Suprapubic skin (tissue), 4 donors: ENCODE data around the gene CHD9. TPM values are rescaled to one million over a fixed set of nuclear protein-coding genes. Genes with fewer than 3 reads are reported as not detected.

Experiments used
- DNase-seq, 2 donors: peaks; one replicate each; pipeline ENCODE4 v3.0.0-alpha.2; 2019; ENCODE audit warnings: low spot score in 2 of 2
- H3K27ac ChIP-seq: fragments of 200-600 bp; sonication (generic); one replicate; pipeline ENCODE4 v1.5.1; 2019
- H3K27me3 ChIP-seq: fragments of 200-600 bp; sonication (generic); one replicate; pipeline ENCODE4 v1.5.1; 2019
- H3K36me3 ChIP-seq: fragments of 200-600 bp; sonication (generic); one replicate; pipeline ENCODE4 v1.5.1; 2019
- H3K4me1 ChIP-seq: fragments of 200-600 bp; sonication (generic); one replicate; pipeline ENCODE4 v1.5.1; 2019
- H3K4me3 ChIP-seq: fragments of 200-600 bp; sonication (generic); one replicate; pipeline ENCODE4 v1.5.1; 2019; ENCODE audit warnings: mild to moderate bottlenecking
- H3K9me3 ChIP-seq: fragments of 200-600 bp; sonication (generic); one replicate; pipeline ENCODE4 v1.5.1; 2019
- CTCF ChIP-seq, 2 donors: fragments of 200-600 bp in 1 of 2; fragments of 450-650 bp in 1 of 2; sonication (generic) in 1 of 2; IDR thresholded peaks; one replicate each; pipeline ENCODE4 v1.5.1; 2016 to 2019; ENCODE audit warnings: antibody characterized with exemption in 2 of 2, mild to moderate bottlenecking in 1 of 2, moderate library complexity in 1 of 2
- EP300 ChIP-seq: sonication (generic); formaldehyde crosslinking; IDR thresholded peaks from one replicate; pipeline ENCODE4 v1.6.1; 2017; ENCODE audit warnings: antibody characterized with exemption
- POLR2A ChIP-seq, 2 donors: fragments of 450-650 bp; IDR thresholded peaks; one replicate each; pipeline ENCODE4 v1.6.1; 2017; ENCODE audit warnings: antibody characterized with exemption in 2 of 2, mild to moderate bottlenecking in 2 of 2, moderate library complexity in 2 of 2
- POLR2AphosphoS5 ChIP-seq, 3 donors: sonication (generic); formaldehyde crosslinking; IDR thresholded peaks; one replicate each; pipeline ENCODE4 v1.6.1; 2017; ENCODE audit warnings: antibody characterized with exemption in 3 of 3
- WGBS: methylation state at CpG from one replicate; pipeline ENCODE4 v1.1.5; 2018; 5-methylcytosine and 5-hydroxymethylcytosine counted together
- total RNA-seq, 4 donors: library from RNA; depleted of rRNA; stranded (reverse); fragments of >200 nt; gene quantifications; one replicate each; pipeline ENCODE4 v1.1.0, GENCODE V29; 2016

The CHD9 gene
- total RNA-seq, 4 donors from 2014 or later = 56.6 to 129 (median 70.4) TPM

GRCh38 chr16:53142823-53143568, 88.2 kb downstream of the CHD9 start:
- Histone ChIP-seq H3K27ac (no peak overlapping the region), H3K4me3 (no peak overlapping the region), H3K9me3 (no peaks in the 10 kb centered on the region), H3K4me1 (no peaks in the 10 kb centered on the region), H3K36me3 (no peaks in the 10 kb centered on the region), H3K27me3 (no peaks in the 10 kb centered on the region)
- WGBS = 98% methylated on average over 6 of the region's 6 CpGs
- no peak for DNase-seq
- TF ChIP-seq EP300 = no peak
- TF ChIP-seq POLR2A (IDR thresholded peaks at IDR 0.05) = no peak
- no peak for TF ChIP-seq CTCF (IDR thresholded peaks at IDR 0.05)
- TF ChIP-seq POLR2AphosphoS5 (IDR thresholded peaks at IDR 0.05) = no peak

GRCh38 chr16:53147500-53148065, 92.8 kb downstream of the CHD9 start:
- peaks cover 6% of the 10 kb centered on the region for H3K36me3 ChIP-seq
- peaks cover 8% of the 10 kb centered on the region for H3K4me1 ChIP-seq
- peaks cover 15% of the 10 kb centered on the region for H3K9me3 ChIP-seq
- WGBS = 94% methylated on average over 3 of the region's 3 CpGs
- TF ChIP-seq EP300 = no peak
- TF ChIP-seq CTCF (IDR thresholded peaks at IDR 0.05) = no peak
- no peak for TF ChIP-seq POLR2A (IDR thresholded peaks at IDR 0.05)
- TF ChIP-seq POLR2AphosphoS5 (IDR thresholded peaks at IDR 0.05) = no peak
- no peaks in the 10 kb centered on the region for H3K27me3 ChIP-seq
- no peak overlapping the region for H3K27ac ChIP-seq
- DNase-seq = no peak
- H3K4me3 ChIP-seq = no peak overlapping the region

- WGBS = 99% methylated on average over 3 of the region's 3 CpGs
These were observed 96.0 kb downstream of the CHD9 start for GRCh38 chr16:53150769-53151168.

GRCh38 chr16:53152329-53152728, 97.5 kb downstream of the CHD9 start:
- peaks cover 25% of the 10 kb centered on the region for H3K4me1 ChIP-seq
- no peak overlapping the region for H3K27ac ChIP-seq
- TF ChIP-seq POLR2AphosphoS5 (IDR thresholded peaks at IDR 0.05) (no peak), POLR2A (IDR thresholded peaks at IDR 0.05) (no peak), EP300 (no peak), CTCF (IDR thresholded peaks at IDR 0.05) (no peak)
- peaks cover 21% of the 10 kb centered on the region for H3K36me3 ChIP-seq
- DNase-seq = no peak
- no peak overlapping the region for H3K4me3 ChIP-seq
- peaks cover 15% of the 10 kb centered on the region for H3K9me3 ChIP-seq
- no peaks in the 10 kb centered on the region for H3K27me3 ChIP-seq

More at GRCh38 chr16:53150769-53151168, 96.0 kb downstream of the CHD9 start:
- TF ChIP-seq POLR2AphosphoS5 (IDR thresholded peaks at IDR 0.05) (no peak), EP300 (no peak), POLR2A (IDR thresholded peaks at IDR 0.05) (no peak), CTCF (IDR thresholded peaks at IDR 0.05) (no peak)
- Histone ChIP-seq H3K27ac (no peak overlapping the region), H3K27me3 (no peaks in the 10 kb centered on the region), H3K4me3 (no peak overlapping the region), H3K4me1 (peaks cover 25% of the 10 kb centered on the region), H3K9me3 (peaks cover 15% of the 10 kb centered on the region), H3K36me3 (peaks cover 6% of the 10 kb centered on the region)
- DNase-seq = no peak

GRCh38 chr16:53153130-53153529, 98.3 kb downstream of the CHD9 start:
- Histone ChIP-seq H3K4me1 (peaks cover 25% of the 10 kb centered on the region), H3K4me3 (no peak overlapping the region), H3K9me3 (peaks cover 15% of the 10 kb centered on the region), H3K27me3 (no peaks in the 10 kb centered on the region), H3K27ac (no peak overlapping the region), H3K36me3 (peaks cover 24% of the 10 kb centered on the region)
- TF ChIP-seq CTCF (IDR thresholded peaks at IDR 0.05) (no peak), POLR2A (IDR thresholded peaks at IDR 0.05) (no peak), EP300 (no peak), POLR2AphosphoS5 (IDR thresholded peaks at IDR 0.05) (no peak)
- DNase-seq = no peak
